Posterior cingulate gyrus (tissue), 11 donors: ENCODE results near the gene PTK7.

Experiments
- DNase-seq, 10 donors: peaks; one replicate each; pipeline versions ENCODE4 v3.0.0 to v3.0.0-alpha.2; 2020 to 2021; ENCODE audit warnings: mixed read lengths in 3 of 10
- intact Hi-C: fragments of 100-400 bp; cut with DNase I; formaldehyde crosslinking; loops from one replicate; pipeline ENCODE4 v1.15.1; 2023

Gene PTK7

DNA sequence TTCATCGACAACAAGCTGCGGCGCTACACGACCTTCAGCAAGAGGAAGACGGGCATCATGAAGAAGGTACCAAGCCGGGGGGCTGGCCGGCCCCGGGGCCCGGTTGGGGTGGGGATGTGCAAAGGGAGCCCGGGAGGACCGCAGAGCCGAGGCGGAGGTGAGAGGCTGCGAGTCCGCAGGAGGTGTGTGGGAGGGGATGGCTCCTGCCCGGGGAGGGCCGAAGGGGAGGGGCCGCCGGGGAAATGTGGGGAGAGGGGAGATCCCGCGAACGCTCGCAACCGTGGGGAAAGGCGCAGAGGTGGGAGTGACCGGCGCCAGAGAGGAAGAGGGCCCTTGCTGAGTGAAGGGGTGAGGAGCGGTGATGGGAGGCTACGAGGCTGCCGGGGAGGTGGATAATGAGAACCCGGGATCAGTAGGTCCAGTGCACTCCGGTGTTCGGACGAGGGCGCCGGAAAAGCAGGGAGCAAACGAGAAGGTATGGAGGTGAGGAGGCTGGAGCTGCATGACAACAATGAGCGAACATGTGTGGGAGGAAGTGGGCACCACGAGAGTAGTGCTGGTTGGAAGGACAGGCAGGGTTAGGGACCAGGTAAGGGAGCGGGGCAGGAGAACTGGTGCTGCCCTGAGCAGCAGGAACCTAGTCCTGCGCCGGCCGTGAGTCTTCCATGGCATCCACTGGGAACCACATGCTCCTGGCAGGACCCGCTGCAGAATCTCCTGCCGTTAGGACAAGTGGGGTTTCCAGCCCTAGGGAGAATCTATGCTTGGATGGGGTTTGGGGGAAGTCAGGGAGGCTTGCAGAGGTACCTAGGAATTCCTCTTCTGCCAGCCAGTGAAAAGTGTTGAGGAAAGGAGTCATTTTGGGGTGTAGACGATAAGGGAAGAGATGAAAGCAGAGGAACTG lies 96.2 kb downstream of the PTK7 start:
- DNase-seq: peak in 5 of 10 donors; percentile 28 to 86 (median 34)
- intact Hi-C loops: loop anchor here (5.0 to 10.0 kb wide), 3 partner anchors 72 to 195 kb away; partner anchors contain the start of genes KLHDC3, MEA1, TTBK1 and ZNF318

- intact Hi-C loops: loop anchor here (5.0 to 10.0 kb wide), 3 partner anchors 71 to 194 kb away; partner anchors contain the start of genes KLHDC3, MEA1, TTBK1 and ZNF318
Observed at GRCh38 chr6:43173591-43174262, 97.6 kb downstream of the PTK7 start.

GRCh38 chr6:43174263-43175112 lies 98.4 kb downstream of the PTK7 start:
- intact Hi-C loops: loop anchor here (5.0 to 10.0 kb wide), 3 partner anchors 70 to 193 kb away; partner anchors contain the start of genes KLHDC3, MEA1, TTBK1 and ZNF318
- peak; percentile 90 to 100 (median 96) for DNase-seq

More at GRCh38 chr6:43173591-43174262, 97.6 kb downstream of the PTK7 start:
- peak in 2 of 10 donors; percentile 11 to 73 for DNase-seq

- intact Hi-C loops: loop anchor here (10.0 kb wide), 2 partner anchors 69 to 161 kb away; partner anchors contain the start of genes KLHDC3, MEA1 and TTBK1
- peak in 1 of 10 donors; percentile 49 for DNase-seq
Observed at GRCh38 chr6:43175676-43176422, 99.7 kb downstream of the PTK7 start.

DNA sequence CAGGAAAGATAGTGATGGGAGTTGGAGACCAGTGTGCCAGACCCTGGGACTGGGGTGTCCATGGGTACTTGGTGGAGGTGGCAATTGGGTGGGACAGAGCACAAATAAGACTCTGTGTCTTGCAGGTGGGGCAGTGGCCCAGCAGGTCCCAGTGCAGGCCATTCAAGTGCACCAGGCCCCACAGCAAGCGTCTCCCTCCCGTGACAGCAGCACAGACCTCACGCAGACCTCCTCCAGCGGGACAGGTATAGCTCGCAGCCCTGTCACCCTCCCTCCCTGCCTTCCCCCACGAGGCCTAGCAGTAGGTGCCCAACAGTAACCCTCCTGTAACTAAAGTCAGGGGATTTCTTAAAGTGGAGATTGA lies 100.3 kb downstream of the PTK7 start:
- intact Hi-C loops: loop anchor here (10.0 kb wide), 2 partner anchors 68 to 162 kb away; partner anchors contain the start of genes KLHDC3, MEA1 and TTBK1
- peak in 1 of 10 donors; percentile 37 for DNase-seq

DNA sequence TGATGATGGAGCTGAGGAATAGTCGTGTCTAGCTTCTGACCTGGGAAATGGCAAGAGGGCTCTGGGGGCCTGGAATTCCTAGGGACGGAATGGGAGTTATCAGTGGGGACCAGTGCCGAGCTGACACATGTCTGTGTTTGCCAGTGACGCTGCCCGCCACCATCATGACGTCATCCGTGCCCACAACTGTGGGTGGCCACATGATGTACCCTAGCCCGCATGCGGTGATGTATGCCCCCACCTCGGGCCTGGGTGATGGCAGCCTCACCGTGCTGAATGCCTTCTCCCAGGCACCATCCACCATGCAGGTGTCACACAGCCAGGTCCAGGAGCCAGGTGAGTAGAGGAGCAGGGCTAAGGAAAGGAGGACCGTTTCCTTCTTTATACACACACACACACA lies 102.0 kb downstream of the PTK7 start:
- intact Hi-C loops: loop anchor here (10.0 kb wide), 2 partner anchors 67 to 163 kb away; partner anchors contain the start of genes KLHDC3, MEA1 and TTBK1
- DNase-seq: peak in 1 of 10 donors; percentile 72

DNA sequence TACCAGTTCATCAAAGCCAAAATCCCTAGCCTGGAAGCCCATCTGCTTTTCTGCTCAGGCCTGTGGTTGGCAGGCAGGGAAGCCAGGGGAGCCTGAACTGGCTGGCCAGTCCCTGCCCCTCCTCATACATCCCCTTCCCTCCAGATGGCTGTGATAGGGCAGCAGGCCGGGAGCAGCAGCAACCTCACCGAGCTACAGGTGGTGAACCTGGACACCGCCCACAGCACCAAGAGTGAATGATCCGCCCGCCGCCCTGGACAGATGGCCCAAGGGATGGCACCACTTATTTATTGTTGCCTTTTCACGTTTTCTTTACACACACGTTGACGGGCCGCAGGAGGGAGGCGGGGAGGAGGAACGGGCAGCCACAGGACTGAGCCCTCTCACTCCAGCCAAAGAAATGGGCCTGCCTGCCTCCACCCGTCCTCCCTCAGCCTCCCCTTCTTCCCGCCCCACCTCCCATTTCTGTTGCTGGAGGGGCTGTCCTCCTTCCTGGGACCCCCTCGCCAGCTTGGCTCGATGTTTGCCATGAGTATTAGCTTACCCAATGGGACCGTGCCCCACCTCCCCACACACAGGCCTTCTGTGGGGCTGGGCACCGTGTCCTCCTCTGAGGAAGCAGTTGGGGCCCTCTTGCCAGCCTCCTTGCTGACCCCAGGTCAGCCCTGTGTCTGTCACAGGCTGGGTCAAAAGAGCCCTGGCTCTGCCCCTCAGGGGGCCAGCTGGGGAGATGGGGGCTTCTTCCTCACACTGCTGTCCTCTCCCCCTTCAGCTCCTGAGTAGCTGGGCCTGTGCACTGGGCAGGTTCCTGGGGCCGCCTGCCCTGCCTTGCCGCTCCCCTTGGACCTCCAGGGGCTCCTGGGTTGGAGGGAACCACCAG lies 103.1 kb downstream of the PTK7 start:
- intact Hi-C loops: loop anchor here (10.0 kb wide), 2 partner anchors 66 to 164 kb away; partner anchors contain the start of genes KLHDC3, MEA1 and TTBK1
- DNase-seq: peak in 1 of 10 donors; percentile 64

GRCh38 chr6:43180058-43180457 lies 103.9 kb downstream of the PTK7 start:
- intact Hi-C loops: no loop called here
- no peak for DNase-seq

DNA sequence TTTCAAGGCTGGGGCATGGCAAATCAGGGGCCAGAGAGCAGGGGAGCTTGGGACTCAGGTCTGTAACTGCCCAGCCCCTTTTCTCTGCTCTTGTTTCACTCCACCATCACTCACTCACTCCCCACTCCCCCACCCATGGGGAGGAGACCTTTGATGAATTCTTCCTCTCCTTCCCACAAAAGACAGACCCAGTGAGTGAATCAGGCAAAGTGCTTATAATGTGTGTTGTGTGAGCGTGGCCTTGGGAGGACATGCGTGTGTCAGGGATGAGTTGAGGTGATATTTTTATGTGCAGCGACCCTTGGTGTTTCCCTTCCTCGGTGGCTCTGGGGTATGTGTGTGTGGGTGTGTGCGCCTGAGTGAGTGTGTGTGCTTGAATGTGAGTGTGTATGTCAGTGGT lies 104.9 kb downstream of the PTK7 start:
- intact Hi-C loops: no loop called here
- DNase-seq: peak in 1 of 10 donors; percentile 36

DNA sequence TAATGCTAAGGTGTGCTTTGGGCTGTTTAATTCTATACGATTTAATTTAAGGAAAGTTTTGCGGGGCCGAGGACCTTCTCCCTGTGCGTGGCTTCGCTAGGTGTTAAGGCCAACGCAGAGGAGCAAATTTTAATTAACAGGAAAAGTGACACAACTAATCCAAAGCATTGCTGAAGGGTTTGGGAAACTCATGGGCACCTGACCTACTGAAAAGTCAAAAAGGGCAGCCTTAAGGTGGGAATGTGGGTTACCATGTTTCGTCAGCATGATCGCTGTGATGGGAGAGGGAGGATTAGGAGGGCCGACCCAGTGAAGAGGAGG lies 105.5 kb downstream of the PTK7 start:
- intact Hi-C loops: no loop called here
- DNase-seq: no peak

- intact Hi-C loops: no loop called here
- peak; percentile 85 to 98 (median 86) for DNase-seq
Observed at GRCh38 chr6:43181942-43182860, 106.1 kb downstream of the PTK7 start, which contains the start of gene CUL9. Gene CUL9, plus strand, starts transcription at chr6:43182196. Its CDS starts 2,115 bp downstream, at chr6:43184311.

DNA sequence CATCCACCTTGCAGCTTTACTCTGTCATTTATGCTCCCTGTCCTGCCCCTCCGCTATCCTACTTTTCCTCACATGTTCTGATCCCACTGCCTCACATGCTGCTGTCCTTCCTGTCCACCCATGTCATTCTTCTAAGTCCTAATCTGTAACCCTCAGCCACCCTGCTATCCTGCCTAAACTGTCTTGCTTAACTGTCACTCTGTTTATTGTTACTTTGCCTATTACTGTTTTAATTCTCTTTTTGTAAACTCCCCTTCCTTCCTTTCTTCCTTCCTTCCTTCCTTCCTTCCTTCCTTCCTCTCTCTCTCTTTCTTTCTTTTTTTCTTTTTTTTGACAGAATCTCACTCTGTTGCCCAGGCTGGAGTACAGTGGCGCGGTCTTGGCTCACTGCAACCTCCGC lies 107.3 kb downstream of the PTK7 start:
- intact Hi-C loops: no loop called here
- DNase-seq: no peak

DNA sequence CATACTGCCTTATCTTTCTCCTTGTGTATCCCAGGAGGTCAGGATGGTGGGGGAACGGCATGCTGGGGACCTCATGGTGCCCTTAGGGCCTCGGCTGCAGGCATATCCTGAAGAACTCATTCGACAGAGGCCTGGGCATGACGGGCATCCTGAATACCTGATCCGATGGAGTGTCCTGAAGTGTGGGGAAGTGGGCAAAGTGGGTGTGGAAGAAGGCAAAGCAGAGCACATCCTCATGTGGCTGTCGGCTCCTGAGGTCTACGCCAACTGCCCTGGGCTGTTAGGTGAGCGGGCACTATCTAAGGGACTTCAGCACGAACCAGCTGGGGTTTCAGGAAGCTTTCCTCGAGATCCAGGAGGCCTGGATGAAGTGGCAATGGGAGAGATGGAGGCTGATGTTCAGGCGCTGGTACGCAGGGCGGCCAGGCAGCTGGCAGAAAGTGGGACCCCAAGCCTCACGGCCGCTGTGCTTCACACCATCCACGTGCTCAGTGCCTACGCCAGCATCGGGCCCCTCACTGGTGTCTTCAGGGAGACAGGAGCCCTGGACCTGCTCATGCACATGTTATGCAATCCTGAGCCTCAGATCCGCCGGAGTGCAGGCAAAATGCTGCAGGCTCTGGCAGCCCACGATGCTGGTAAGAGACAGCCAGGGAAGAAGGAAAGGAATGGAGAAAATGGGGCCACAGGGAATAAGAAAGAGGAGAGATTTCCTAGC lies 108.3 kb downstream of the PTK7 start:
- DNase-seq: peak in 8 of 10 donors; percentile 36 to 93 (median 60)
- intact Hi-C loops: no loop called here

DNA sequence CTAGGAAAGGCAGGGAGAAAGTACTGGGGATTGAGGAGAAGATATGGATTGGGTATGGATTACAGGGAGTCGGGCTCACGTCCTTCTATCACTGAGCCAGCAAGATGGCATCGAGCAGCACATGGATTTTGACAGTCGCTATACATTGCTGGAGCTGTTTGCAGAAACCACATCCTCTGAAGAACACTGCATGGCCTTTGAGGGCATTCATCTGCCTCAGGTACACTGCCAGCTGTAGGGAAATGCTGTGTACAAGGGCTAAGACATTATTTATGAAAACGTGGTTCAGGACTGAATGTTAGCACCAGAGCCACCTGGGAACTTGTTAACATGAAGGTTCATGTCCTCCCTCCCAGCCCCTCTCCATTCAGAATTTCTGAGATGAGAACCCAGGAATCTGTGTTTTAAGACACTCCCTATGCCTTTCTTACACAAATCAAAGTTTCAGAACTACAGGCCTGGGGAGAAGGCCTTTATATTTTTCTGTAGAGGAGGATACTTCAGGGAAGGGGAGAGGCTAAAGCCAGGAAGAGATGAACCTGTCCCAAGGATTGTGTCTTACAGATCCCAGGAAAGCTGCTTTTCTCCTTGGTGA lies 109.4 kb downstream of the PTK7 start:
- intact Hi-C loops: no loop called here
- peak in 1 of 10 donors; percentile 52 for DNase-seq

DNA sequence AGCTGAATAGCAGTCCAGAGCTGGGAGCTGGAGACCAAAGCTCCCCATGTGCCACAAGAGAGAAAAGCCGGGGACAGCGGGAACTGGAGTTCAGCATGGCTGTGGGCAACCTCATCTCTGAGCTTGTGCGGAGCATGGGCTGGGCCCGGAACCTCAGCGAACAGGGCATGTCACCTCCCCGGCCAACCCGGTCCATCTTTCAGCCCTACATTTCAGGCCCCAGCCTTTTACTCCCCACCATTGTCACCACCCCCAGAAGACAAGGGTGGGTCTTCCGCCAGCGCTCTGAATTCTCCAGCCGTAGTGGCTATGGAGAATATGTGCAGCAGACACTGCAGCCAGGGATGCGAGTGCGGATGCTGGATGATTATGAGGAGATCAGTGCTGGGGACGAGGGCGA lies 109.9 kb downstream of the PTK7 start:
- intact Hi-C loops: no loop called here
- peak in 1 of 10 donors; percentile 68 for DNase-seq

DNA sequence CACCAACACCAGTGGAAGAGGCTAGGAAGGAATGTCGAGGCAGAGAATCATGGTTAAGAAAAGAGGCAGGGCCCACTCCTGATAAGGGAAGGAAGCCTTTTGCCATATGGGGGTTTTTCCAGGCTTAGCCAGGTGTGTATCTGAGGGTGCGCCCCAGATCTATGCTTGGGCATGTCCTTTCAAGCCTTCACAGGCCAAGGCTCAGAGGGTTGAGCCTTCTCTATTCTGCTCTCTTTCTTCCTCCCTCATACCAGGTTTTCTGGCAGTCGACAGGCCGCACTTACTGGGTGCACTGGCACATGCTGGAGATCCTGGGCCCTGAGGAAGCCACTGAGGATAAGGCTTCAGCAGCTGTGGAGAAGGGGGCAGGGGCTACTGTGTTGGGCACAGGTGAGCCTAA lies 110.6 kb downstream of the PTK7 start:
- intact Hi-C loops: no loop called here
- peak in 1 of 10 donors; percentile 31 for DNase-seq
